ENCODE measurements around the gene ERBB2. TPM values are rescaled to one million over a fixed set of nuclear protein-coding genes. Genes with fewer than 3 reads are reported as not detected.
A peak's percentile ranks its signal among the peaks of the same experiment; 100 is the strongest.

Gene ERBB2
- total and polyA plus RNA-seq, 2 of the 13 experiments (the other 11 are each of a cell fraction or from before 2014, with no cell fraction given) = 57.7 to 64.1 TPM

DNA sequence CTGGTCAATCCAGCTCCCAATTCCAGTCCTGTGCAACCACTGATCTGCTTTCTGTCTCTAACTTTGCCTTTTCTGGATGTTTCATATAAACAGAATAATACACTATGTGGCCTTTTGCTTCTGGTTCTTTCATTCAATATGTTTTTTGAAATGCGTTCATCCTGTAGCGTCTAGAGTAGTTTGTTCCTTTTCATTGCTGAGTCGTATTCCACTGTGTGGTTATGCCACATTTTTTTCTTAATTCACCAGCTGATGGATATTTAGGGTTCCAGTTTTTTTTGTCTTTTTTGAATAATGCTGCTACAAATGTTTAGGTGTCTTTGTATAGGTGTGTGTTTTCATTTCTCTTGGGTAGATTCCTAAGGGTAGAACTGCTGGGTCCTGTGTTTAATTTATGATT, 32.7 kb downstream of the ERBB2 start (continued):
- TF ChIP-seq, protein P1, sequence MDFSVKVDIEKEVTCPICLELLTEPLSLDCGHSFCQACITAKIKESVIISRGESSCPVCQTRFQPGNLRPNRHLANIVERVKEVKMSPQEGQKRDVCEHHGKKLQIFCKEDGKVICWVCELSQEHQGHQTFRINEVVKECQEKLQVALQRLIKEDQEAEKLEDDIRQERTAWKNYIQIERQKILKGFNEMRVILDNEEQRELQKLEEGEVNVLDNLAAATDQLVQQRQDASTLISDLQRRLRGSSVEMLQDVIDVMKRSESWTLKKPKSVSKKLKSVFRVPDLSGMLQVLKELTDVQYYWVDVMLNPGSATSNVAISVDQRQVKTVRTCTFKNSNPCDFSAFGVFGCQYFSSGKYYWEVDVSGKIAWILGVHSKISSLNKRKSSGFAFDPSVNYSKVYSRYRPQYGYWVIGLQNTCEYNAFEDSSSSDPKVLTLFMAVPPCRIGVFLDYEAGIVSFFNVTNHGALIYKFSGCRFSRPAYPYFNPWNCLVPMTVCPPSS (IDR thresholded peaks at IDR 0.05) = no peak
- TF ChIP-seq ZBTB42 (CRISPR knock-in tag; IDR thresholded peaks at IDR 0.05) = no peak

DNA sequence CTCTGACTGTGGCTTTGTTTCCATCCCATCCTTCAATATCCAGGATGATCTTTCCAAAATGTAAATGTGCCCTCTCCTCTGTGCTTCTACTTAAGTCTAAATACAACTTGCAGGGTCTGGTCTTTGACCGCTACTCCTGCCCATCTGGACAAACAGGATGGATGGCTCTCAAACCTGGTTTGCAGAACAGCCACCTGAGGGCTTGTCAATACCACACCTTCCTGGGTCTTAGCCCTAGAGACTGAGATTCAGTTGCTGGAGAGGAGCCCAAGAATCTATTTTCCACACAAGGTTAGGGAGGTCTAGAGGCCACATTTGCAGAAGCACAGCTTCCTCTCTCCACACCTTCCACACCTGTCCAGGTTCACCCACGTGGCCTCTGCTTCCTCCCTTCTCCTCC, 36.0 kb downstream of the ERBB2 start:
- BruUV-seq (replicated peaks) = no TSS peak
- no peaks in the 10 kb centered on the region for H3K36me3 ChIP-seq (replicated peaks in 1 of 2; ENCODE audit: control insufficient read depth in 1 of 2, insufficient read depth in 2 of 2, low read length in 2 of 2)
- in situ Hi-C loops (cut with HindIII; ENCODE audit: extremely low pct_ligation_motif_present, low pct_unique_long_range_greater_than_20kb) (no loop called here), intact Hi-C loops (cut with micrococcal nuclease; ENCODE audit: unreplicated experiment) (loop anchor here (10.0 kb wide), 1 partner anchor 271 kb away; the partner anchor contains the start of gene CDK12)
- H3K4me2 ChIP-seq (ENCODE audit: low read depth, low read length) = peak overlapping the region; percentile 82
- H3K9ac ChIP-seq (ENCODE audit: insufficient read depth, low read depth, low read length) = no peak overlapping the region
- peak overlapping the region; percentile 97 for H3K27ac ChIP-seq (ENCODE audit: extremely low read length, insufficient read depth, low read length)
- peaks cover 24% of the 10 kb centered on the region for H3K79me2 ChIP-seq (ENCODE audit: insufficient read depth, low read length)
- ATAC-seq (no peak), DNase-seq (ENCODE audit: low spot score) (no peak), FAIRE-seq (no peak)
- TF ChIP-seq KDM2A (CRISPR knock-in tag; IDR thresholded peaks at IDR 0.05; ENCODE audit: borderline replicate concordance, low read depth) (peak; percentile 10; the same call in 1 of the 2 replicates), MEF2D (CRISPR knock-in tag; IDR thresholded peaks at IDR 0.05) (0 out of 2 replicates have a peak, but pooled peaks have one; percentile 18), ZEB1 (IDR thresholded peaks at IDR 0.05; ENCODE audit: insufficient replicate concordance, low read depth) (peak; percentile 53), PAX8 (CRISPR knock-in tag; IDR thresholded peaks at IDR 0.05; ENCODE audit: borderline replicate concordance) (no peak), MYC (CRISPR knock-in tag; IDR thresholded peaks at IDR 0.05; ENCODE audit: borderline replicate concordance) (0 out of 2 replicates have a peak, but pooled peaks have one; percentile 19), NFE2L2 (IDR thresholded peaks at IDR 0.05; ENCODE audit: low read length) (no peak), MEIS2 (CRISPR knock-in tag; IDR thresholded peaks at IDR 0.05) (0 out of 2 replicates have a peak, but pooled peaks have one; percentile 3), ZNF614 (CRISPR knock-in tag; IDR thresholded peaks at IDR 0.05; ENCODE audit: borderline replicate concordance) (0 out of 2 replicates have a peak, but pooled peaks have one; percentile 2), ZNF850 (CRISPR knock-in tag; conservative IDR thresholded peaks at IDR 0.05) (no peak), ZMAT3 (CRISPR knock-in tag; conservative IDR thresholded peaks at IDR 0.05) (no peak), ZNF772 (CRISPR knock-in tag; IDR thresholded peaks at IDR 0.05) (0 out of 2 replicates have a peak, but pooled peaks have one; percentile 49), YEATS2 (CRISPR knock-in tag; IDR thresholded peaks at IDR 0.05; ENCODE audit: borderline replicate concordance) (0 out of 2 replicates have a peak, but pooled peaks have one; percentile 7), POLR2A (IDR thresholded peaks at IDR 0.05; ENCODE audit: insufficient read depth in 1 of 2, low read depth in 2 of 2, low read length in 2 of 2) (peak in 1 of 2 experiments; percentile 13; a peak in 1 of 4 replicates)
- TF ChIP-seq, protein P2, sequence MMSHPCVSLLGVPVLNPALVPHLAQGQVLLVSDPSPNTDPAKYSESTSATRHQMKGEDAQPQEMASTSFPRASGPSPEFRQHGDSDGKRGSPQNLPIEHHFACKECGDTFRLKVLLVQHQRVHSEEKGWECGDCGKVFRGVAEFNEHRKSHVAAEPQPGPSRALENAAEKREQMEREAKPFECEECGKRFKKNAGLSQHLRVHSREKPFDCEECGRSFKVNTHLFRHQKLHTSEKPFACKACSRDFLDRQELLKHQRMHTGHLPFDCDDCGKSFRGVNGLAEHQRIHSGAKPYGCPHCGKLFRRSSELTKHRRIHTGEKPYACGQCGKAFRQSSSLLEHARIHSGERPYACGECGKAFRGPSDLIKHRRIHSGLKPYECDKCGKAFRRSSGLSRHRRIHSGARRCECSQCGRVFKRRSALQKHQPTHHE (CRISPR knock-in tag; IDR thresholded peaks at IDR 0.05; ENCODE audit: borderline replicate concordance) = 0 out of 2 replicates have a peak, but pooled peaks have one; percentile 46
- TF ChIP-seq, protein P3, sequence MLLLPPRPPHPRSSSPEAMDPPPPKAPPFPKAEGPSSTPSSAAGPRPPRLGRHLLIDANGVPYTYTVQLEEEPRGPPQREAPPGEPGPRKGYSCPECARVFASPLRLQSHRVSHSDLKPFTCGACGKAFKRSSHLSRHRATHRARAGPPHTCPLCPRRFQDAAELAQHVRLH (CRISPR knock-in tag; IDR thresholded peaks at IDR 0.05; ENCODE audit: borderline replicate concordance, low read depth) = no peak
- H3K27me3 ChIP-seq (ENCODE audit: control insufficient read depth in 1 of 2, insufficient read depth in 2 of 2, low read length in 2 of 2) = no peaks in the 10 kb centered on the region; a peak in 1 of 5 replicates
- WGBS (ENCODE audit: low lambda C conversion rate) = 21% methylated on average over 2 of the region's 2 CpGs
- no peak overlapping the region for H2AFZ ChIP-seq (ENCODE audit: low read length)
- CTCF ChIA-PET (ENCODE audit: low intra/inter-chr PET ratio, low total read pairs) = no interaction called here
- H4K20me1 ChIP-seq (ENCODE audit: insufficient read depth, low read length) = peaks cover 2% of the 10 kb centered on the region; the same call in 1 of the 2 replicates
- H3K4me3 ChIP-seq (replicated peaks in 1 of 3; ENCODE audit: insufficient read depth in 1 of 3, low read depth in 2 of 3, low read length in 3 of 3) = peak overlapping the region in 1 of 3 experiments; percentile 95; a peak in 1 of 6 replicates
- H3K9me3 ChIP-seq (ENCODE audit: low read length) = no peaks in the 10 kb centered on the region
- peaks cover 33% of the 10 kb centered on the region for H3K4me1 ChIP-seq (ENCODE audit: insufficient read depth, low read length)
- POLR2A ChIA-PET = interaction anchor here (1.3 to 2.4 kb wide), 8 partner anchors 13 to 83 kb away, joined by 4 to 44 read pairs (median 14); partner anchors contain the start of genes ERBB2 and PGAP3
